ENCODE data around the gene AATF.
"Not testable (repeated sequence)": the region's sequence is repeated elsewhere in the genome, so short reads cannot be mapped to it uniquely, and the experiment has no call there.

AATF gene

DNA sequence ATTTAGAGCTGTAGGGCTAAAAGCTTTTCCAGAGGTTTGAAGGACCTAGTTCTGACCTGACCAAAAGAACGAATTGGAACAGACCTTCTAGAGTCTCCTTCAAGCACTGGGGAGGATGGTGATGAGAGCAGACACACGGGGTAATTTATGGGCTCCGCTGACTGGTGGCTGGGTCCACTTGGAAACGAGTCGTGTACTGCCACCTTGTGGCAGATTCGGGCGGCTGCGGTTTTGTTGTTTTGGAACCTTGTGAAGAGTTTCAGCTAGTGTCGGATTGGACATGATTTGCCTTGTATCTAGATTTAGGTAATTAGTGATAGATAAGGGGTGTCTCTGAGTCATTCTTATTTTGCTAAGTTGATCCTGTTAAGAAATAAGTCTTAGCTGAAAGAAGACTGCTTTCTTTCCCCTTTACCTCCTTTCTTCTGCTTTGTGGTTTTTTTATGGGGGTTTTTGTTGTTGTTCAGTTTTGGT lies 98.9 kb downstream of the AATF start:
- peak; percentile 92 for DNase-seq (ENCODE audit: low spot score)

DNA sequence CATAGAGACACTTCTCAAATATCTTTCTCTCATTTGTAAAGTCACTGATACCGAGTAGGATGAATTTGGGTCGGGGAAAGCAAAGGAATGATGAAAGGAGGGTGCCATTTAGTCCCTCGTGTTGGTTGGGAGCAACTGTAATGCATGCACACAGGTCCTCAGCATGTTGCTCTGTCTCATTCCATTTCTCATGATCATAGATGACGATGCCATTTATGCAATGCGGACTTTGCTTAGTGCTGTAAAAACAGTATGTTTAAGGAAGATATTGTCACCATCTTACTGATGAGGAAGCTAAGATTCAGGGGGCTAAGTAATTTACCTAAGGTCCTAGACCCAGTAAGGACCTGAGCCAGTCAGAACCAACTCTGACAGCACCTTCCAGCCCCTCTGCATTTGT lies 100.1 kb downstream of the AATF start:
- DNase-seq (ENCODE audit: low spot score), result no peak

DNA sequence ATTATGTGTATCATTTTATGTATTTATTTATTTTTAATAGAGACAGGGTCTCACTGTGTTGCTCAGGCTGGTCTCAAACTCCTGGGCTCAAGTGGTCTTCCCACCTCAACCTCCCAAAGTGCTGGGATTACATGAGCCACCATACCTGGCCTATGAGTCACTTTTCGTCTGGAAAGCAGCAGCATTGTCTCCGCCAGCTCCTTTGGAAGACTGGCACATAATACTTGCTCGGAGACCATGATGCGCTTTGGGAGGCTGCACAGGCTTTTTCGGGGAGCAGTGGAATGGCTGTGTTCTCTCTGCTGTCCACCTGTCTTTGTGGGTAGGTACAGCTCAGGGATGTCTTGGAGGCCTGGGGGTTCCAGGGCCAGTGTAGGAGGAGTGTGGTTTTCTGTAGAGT lies 102.2 kb downstream of the AATF start:
- DNase-seq (ENCODE audit: low spot score), result no peak

DNA sequence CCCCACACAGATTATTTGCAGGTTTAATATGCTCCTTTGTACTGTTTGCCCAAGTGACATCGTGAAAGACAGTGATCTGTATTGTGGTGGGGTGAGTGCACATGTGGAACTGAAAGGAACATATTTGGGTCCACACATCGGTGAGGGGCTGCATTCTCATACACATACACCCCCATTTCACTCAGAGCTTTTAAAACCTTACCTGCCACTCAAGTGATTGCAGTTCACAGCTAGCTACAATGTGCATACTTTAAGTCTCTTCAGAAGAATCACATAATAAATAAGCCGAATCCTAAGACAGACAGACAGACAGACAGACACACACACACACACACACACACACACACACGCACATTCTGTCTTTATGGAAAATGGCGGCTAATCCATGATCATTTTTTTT lies 102.6 kb downstream of the AATF start:
- DNase-seq (ENCODE audit: low spot score), result no peak

DNA sequence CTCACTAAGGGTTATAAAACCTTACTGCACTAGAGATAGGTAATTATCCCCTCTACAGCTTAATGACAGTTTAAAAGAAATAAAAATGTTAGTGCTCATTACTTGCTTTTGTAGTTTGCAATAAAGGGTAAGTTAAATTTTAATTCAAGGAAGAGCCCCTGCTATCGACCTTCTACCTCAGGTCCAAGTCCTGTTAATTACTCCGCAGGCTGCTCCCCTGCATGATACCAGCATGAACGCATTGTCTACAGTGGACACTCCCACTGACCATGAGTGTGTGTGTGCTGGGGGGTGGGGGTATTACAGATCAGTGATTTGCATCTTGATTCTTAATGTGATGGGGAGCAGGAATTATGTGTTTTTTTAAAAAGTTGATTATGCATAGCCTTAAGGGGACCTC lies 103.1 kb downstream of the AATF start:
- no peak for DNase-seq (ENCODE audit: low spot score)

DNA sequence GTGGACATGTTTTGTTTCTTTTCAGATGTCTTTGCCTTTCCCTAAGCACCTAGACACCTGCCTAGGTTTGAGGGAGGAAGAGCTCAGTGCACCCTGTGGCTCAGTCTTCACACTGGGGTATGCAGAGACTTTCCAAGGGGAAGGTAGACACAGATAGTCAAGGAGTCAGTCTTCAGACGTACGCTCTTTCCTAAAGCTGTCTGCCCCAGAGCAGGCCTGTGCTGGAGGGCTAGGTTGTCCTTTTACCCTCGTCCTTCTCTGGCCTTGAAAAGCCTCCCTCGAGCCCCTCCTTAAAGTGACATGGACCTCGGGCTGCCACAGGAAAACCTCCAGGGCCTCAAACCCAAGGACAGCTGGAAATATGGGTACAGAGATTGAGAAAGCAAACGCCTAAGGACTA lies 103.7 kb downstream of the AATF start:
- no peak for DNase-seq (ENCODE audit: low spot score)

DNA sequence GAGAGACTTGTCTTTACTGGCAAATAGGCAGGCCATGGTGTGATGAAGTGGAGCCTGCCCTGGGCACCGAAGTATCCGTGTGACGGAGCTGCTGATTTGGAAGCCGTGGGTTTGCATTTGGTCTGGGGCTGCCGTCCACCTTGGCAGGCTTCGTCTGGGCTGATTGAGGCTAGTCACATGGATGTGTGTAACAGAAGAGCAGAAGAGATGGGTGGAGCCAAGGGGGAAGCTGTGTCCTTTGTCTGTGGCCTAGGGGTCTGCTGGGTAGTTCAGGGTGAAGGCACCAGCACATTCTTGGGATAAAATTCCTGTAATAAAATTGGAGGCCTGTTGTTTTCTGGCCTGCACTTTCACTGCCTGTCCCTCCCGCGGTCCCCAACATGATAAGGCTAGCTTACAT lies 106.1 kb downstream of the AATF start:
- DNase-seq (ENCODE audit: low spot score), result no peak

DNA sequence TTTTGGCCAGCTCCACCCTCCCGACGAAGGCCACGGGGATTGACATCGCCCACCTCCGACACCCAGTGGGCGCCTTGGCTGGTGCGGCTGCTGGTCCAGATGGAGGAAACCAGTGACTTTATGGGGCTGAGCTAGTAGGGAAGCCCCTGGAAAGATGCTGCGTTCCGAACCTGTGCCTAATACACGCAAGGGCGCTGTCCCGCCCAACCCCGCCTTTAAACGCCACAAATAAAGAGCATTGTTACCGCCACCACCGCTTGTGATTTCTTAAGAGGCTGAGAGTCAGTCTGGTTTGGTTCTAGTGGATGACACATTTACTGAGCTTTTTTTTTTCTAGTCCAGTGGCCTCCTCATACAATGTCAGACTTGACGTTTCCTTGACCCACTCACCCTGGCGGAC lies 107.9 kb downstream of the AATF start:
- no peak for DNase-seq (ENCODE audit: low spot score)

DNA sequence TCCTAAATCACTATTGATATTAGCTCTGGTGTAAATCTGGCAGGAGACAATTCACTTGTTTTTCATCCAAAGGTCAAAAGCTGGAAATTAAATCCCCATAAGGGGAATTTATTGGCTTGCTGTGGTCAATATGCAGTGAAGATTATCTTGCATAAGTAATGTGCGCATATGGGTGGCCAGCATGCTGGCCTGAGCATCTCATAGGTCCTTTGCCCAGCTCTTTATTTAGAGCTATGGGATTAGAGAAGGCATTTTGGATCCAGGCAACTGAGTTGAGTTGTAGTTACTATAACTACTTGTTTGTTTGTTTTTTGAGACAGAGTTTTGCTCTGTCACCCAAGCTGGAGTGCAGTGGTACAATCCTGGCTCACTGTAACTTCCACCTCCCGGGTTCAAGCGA lies 110.7 kb downstream of the AATF start:
- no peak for DNase-seq (ENCODE audit: low spot score)

DNA sequence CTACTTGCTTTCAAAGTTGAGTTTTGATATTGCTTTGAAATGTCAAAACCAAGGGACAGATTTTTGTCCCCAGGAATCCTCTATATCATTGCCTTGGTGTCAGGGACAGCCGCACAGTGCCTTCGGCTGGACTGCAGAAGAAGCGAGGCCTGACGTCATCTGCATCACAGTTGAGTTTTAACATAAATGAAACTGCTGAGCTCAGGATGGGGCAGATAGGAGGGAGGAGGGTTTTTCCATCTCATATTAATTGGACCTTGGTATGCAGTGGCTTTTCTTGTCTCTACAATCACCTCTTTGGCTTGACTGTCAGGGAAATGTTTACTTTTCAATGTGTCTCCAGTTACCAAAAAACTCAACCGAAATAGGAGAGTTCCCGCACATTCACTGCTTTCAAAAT lies 111.3 kb downstream of the AATF start:
- DNase-seq (ENCODE audit: low spot score), result no peak

DNA sequence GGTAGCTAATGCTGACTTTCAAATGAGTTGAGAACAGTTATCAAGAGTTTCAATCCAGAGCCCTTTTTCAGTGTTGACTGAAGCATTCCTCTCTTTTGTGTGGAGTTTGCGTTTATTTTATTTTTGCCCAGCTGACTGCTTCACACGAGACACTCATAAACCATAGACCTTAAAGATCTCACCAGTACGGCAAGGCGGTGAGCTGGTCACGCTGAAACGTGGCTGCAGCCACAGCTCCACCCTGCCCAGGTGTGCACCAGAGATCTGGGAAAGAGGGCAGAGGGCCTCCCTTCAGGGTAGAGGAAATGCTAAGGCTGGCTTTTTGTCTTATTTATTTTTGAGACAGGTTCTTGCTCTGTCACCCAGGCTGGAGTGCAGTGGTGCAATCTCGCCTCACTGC lies 112.2 kb downstream of the AATF start:
- no peak for DNase-seq (ENCODE audit: low spot score)

DNA sequence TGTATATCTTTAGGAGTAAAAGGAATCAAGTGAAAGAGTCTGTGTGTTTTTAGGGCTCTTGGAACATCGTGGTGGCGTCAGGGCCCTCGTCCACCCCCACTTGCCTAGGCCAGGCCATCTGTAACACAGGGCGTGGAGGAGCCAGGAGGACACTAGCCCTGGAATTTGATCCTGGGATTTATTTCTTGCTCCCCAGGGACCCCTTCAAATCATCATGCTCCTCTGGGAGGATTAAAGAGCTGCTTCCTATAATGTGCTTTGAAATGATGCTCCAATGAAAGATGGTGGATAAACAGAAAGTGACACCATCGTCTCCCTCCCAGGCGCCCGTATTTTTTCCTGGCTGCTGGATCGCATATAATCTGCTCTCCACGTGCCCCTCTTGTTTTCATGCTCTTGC lies 113.3 kb downstream of the AATF start:
- no peak for DNase-seq (ENCODE audit: low spot score)

DNA sequence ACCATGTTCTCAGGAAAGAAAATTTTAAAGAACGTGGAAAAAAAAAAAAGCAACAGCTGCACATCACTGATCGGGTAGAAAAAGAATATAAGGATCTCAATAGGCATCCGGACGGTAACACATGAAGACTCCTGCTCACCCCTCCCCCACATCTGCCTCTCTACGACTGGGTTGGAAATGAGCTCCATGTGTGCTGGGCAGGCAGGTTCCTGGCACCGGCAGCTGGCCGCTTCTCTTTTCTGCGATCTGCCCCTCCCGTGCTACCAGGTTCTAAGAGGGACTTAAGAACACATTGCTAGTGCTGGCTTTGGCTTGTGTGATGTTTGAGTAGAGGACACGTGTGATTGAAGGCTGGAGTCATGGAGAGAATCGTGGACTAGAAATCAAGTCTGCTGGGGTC lies 115.5 kb downstream of the AATF start:
- DNase-seq (ENCODE audit: low spot score), result no peak

DNA sequence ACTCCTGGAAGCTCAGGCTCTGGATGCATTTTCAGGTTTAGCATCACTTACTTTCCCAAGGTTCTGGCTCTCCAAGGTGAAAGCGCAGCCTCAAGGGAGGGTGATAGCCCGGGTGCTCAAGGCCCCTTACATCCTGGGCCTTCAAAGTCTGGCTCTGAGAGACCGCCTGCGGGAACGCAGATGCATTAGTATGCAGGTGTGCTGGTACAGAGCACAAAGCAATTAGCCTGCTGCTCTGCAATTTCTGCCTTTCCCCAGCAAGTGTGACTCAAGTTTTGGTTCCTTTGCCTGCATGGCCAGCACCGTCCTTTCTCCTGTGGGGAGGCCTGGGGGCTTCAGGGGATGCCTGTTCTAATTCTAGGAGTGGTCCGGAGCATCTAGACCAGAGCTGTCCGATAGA lies 116.2 kb downstream of the AATF start:
- DNase-seq (ENCODE audit: low spot score), result no peak

DNA sequence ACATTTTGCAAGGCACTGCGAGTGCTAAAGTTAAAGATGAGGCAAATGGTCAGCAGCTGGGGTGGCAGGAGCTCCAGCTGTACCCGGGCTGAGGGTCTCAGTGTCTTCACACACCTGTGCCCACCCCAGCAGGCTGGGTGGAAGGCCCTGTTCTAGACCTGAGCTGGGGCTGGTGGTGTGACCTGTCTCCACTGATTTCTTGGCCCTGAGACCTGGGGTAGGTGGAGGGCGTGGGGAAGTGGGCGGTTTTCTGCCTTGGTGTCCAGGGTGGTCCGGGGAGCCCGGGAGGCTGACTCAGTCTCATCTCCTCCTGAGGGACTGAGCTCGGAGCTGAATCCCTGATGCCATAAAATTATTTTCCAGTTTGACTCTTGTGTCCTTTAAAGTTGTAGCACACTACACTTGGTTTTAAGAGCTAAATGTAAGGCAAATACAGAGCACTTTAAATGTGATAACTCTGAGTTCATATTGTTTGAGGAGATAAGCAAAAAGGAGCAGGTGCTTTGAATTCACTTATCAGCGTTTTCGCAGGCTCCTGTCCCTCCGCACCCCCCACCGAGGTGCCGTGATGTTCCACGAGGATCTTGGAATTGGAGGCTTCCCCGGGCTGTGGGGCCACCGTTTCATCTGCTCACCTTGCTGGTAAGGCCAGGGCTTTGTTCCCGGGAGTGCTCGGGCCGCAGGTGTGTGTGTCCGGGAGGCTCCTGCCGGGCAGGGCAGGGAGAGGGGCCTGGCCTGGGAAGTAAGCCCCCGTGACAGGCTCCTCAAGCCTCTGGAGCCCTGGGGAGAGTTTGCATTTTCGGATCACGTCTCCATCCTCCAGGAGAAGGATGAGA lies 117.0 kb downstream of the AATF start:
- DNase-seq (ENCODE audit: low spot score), result no peak

DNA sequence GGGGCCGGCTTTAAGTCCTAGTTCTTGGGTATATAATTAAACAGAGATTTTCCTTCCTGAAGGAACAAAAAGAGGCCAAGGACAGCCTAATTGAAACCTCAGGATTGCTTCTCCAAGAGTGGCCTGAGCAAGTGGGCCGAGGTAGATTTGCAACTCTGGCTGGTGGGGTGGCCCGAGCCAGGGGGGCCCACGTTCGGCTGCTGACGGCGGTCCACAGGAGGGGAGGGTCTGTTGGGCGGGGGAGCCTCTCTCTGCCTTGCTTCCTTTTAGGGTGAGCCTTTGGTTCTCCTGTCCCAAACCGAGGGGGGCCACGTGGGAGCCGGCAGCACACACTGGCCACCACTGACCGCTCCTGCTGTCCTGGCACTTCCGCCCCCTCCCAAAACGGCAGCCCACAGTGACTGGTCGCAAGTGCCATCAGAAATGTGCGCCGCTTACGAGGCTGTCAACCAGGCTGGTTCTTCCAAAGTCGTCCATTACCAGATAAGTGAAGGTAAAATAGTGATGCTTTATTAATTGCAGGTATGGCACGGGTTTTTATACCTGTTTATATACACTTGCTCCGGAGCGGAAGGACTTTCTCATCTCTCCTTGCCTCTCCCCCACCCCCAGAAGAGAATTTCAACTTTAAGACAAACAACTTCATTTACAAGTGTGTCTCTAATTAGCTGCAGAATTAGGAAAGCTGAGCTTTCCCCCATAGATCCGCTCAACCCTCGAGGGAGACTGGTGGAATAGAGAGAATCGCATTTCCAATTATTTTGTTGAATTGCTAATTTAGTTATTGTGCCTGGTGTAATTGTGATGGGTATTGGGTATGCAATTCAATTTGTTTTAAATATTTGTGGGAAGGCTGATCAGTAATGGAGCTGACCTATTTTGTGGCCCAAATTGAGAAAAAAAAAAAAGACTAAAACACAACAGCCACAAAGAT lies 117.8 kb downstream of the AATF start:
- DNase-seq (ENCODE audit: low spot score), result no peak

DNA sequence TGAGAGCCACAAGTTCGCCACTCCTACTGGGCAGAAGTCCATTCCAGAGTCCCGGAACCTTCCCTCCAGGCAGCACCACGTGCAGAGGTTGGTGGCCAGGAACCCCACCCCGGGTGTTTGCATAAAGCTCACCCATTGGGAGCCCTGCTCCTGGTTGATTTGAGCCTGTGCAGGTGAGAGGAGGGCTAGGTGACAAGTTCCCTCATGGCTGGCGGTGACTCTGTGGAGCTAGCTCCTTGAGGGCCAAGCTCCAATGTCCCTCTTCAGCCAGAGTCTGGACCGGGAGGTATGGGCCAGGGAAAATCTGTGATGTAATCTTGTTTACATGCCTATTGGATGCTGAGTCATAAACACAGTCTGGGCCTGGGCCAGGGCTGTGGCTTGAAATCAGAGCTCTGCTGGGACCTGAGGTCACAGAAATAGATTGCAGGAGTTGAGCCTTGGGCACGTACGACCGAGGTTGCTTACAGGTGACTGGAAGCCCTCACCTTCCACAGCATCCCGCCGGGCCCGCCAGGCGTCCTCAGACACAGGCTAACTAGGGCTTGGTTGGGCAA lies 118.9 kb downstream of the AATF start:
- no peak for DNase-seq (ENCODE audit: low spot score)

DNA sequence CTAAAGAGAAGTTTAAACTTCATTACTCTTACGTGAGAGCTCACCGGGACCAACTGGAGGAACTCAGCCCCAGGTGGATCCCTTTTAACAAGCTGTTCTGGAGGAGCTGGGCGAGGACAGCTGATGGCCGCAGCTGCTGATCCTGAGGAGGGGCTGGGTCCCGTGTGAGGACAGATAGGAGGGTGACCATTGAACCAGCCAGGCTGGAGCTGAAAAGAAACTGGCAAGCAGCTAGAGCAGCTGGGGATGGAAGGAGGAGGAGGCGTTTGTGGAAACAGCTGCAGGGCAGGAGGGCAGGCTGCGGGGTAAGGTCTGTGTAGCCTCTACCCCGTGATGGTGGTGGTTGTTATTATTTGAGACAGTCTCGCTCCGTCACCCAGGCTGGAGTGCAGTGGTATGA lies 119.5 kb downstream of the AATF start:
- DNase-seq (ENCODE audit: low spot score), result no peak

DNA sequence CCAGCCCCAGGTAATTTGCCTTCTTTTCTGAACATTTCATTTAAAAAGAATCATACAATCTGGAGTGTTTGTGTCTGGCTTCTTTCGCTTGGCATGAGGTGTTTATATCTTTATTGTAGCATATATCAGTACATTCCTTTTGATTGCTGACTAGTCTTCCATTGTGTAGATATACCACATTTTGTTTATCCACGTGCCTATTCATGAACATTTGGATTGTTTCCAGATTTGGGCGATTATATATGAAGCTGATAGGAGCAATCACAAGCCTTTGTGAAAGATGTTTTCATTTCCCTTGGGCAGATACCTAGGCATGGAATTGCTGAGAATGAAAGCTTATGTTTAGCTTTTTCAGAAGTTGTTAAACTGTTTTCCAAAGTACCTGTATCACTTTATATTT lies 120.3 kb downstream of the AATF start:
- DNase-seq (ENCODE audit: low spot score), result no peak

DNA sequence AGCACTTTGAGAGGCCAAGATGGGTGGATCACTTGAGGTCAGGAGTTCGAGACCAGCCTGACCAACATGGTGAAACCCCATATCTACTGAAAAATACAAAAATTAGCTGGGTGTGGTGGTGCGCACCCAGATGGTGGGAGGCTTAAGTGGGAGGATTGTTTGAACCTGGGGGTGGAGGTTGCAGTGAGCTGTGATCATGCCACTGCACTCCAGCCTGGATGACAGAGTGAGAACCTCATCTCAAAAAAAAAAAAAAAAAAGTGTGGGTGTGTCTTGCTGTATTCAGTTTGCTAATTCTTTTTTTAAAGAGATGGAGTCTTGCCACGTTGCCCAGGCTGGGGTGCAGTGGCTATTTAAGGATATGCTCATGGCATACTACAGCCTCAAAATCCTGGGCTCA lies 124.7 kb downstream of the AATF start:
- not testable (repeated sequence) for DNase-seq (ENCODE audit: low spot score)

DNA sequence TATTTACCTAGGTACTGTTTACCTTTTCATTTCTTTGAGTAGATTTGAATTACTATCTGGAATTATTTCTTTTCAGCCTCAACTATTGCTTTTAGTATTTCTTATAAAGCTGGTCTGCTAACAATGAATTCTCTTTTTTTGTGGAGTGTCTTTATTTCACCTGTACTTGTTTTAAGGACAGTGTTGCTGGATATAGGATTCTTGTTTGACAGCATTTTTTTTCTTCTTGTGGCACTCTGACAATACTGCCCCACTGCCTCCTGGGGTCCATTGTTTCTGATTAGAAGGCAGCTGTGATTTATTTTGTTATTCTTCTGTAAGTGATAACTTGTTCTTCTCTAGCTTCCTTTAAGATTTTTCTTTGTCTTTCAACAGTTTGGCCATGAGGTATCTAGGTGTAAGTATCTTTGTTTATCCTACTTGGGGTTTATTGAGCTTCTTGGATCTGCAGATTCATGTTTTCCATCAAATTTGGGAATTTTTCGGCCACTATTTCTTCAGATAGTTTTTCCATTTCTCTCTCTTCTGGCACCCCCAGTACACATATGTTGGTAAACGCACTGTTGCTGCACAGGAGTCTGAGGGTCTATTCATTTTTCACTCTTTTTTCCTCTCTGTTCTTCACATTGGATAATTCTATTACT lies 130.4 kb downstream of the AATF start:
- no peak for DNase-seq (ENCODE audit: low spot score)

DNA sequence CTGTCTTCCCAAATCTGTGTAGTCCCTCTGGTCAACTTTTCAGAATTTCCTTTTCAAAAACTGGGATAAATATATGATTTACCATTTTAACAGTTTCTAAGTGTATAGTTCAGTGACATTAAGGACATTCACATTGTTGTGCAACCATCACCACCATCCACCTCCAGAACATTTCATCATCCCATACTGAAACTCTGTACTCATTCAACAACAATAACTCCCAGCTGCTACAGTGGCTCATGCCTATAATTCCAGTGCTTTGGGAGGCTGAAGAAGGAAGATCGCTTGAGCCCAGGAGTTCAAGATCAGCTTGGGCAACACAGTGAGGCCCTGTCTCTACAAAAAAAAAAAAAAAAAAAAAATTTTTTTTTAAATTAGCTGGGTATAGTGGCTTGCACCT lies 131.0 kb downstream of the AATF start:
- DNase-seq (ENCODE audit: low spot score), result no peak
